Parathyroid adenoma (tissue), 2 donors: ENCODE results near the gene MYO1B.

Experiments
- H2AFZ ChIP-seq: fragments of 300-600 bp; sonication (generic); one replicate; pipeline ENCODE4 v1.7.0; 2017; ENCODE audit warnings: antibody characterized with exemption, mild to moderate bottlenecking
- H3K27ac ChIP-seq: fragments of 300-600 bp; sonication (generic); one replicate; pipeline ENCODE4 v1.7.0; 2017
- H3K27me3 ChIP-seq: fragments of 300-600 bp; sonication (generic); one replicate; pipeline ENCODE4 v1.7.0; 2017; ENCODE audit warnings: low read length; ENCODE audit not compliant: control insufficient read depth, insufficient read depth
- H3K36me3 ChIP-seq: fragments of 300-600 bp; sonication (generic); one replicate; pipeline ENCODE4 v1.7.0; 2017; ENCODE audit warnings: low read length; ENCODE audit not compliant: control insufficient read depth, insufficient read depth
- H3K4me1 ChIP-seq: fragments of 300-600 bp; sonication (generic); one replicate; pipeline ENCODE4 v1.7.0; 2017; ENCODE audit warnings: control low read depth
- H3K4me2 ChIP-seq: fragments of 300-600 bp; sonication (generic); one replicate; pipeline ENCODE4 v1.7.0; 2017; ENCODE audit warnings: low read length
- H3K4me3 ChIP-seq: fragments of 300-600 bp; sonication (generic); one replicate; pipeline ENCODE4 v1.7.0; 2017; ENCODE audit warnings: low read depth, low read length
- H3K79me2 ChIP-seq: fragments of 300-600 bp; sonication (generic); one replicate; pipeline ENCODE4 v1.7.0; 2017; ENCODE audit warnings: control low read depth
- H3K9ac ChIP-seq: fragments of 300-600 bp; sonication (generic); one replicate; pipeline ENCODE4 v1.7.0; 2017; ENCODE audit warnings: mild to moderate bottlenecking
- H3K9me3 ChIP-seq: fragments of 300-600 bp; sonication (generic); one replicate; pipeline ENCODE4 v1.7.0; 2017; ENCODE audit warnings: low read length; ENCODE audit not compliant: control insufficient read depth
- TF ChIP-seq, protein P1 (sequence below): fragments of 300-600 bp; sonication (generic); IDR thresholded peaks from one replicate; pipeline ENCODE4 v1.7.0; 2017; ENCODE audit warnings: antibody characterized with exemption, mild to moderate bottlenecking
- donor health status: primary hyperparathyroidism.

The MYO1B gene

DNA sequence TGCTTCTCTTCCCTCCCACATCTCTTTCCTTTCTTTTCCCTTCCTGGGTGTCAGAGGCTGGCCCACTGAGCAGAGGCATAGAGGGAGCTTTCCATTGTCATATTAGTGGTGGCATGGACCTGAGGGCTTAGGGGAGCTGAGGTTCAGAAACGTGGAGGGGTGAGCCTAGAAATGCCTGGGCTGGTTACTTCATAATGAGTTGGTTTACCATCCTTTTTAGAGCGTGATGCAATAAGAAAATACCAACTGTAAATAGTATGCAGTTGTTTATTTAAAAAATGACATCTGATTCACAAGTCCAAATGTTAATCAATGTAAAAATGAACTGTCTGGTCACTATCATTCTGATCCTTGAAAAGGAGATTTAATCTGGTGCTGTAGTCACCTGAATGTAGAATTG lies 46.3 kb downstream of the MYO1B start:
- H3K4me1 ChIP-seq, result peaks cover 24% of the 10 kb centered on the region
- no peak overlapping the region for H3K27ac ChIP-seq
- no peak overlapping the region for H3K4me3 ChIP-seq
- no peaks in the 10 kb centered on the region for H3K27me3 ChIP-seq
- no peak overlapping the region for H3K4me2 ChIP-seq
- no peak overlapping the region for H3K9ac ChIP-seq
- H3K9me3 ChIP-seq, result no peaks in the 10 kb centered on the region
- H3K79me2 ChIP-seq, result no peaks in the 10 kb centered on the region
- TF ChIP-seq, protein P1, sequence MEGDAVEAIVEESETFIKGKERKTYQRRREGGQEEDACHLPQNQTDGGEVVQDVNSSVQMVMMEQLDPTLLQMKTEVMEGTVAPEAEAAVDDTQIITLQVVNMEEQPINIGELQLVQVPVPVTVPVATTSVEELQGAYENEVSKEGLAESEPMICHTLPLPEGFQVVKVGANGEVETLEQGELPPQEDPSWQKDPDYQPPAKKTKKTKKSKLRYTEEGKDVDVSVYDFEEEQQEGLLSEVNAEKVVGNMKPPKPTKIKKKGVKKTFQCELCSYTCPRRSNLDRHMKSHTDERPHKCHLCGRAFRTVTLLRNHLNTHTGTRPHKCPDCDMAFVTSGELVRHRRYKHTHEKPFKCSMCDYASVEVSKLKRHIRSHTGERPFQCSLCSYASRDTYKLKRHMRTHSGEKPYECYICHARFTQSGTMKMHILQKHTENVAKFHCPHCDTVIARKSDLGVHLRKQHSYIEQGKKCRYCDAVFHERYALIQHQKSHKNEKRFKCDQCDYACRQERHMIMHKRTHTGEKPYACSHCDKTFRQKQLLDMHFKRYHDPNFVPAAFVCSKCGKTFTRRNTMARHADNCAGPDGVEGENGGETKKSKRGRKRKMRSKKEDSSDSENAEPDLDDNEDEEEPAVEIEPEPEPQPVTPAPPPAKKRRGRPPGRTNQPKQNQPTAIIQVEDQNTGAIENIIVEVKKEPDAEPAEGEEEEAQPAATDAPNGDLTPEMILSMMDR, result no peak
- H2AFZ ChIP-seq, result peak overlapping the region; percentile 23
- H3K36me3 ChIP-seq, result no peaks in the 10 kb centered on the region

GRCh38 chr2:191292869-191293268 lies 47.7 kb downstream of the MYO1B start:
- Histone ChIP-seq H3K9me3 (no peaks in the 10 kb centered on the region), H3K27ac (no peak overlapping the region), H3K4me1 (peaks cover 22% of the 10 kb centered on the region), H3K4me2 (no peak overlapping the region), H2AFZ (no peak overlapping the region), H3K36me3 (no peaks in the 10 kb centered on the region), H3K4me3 (no peak overlapping the region), H3K9ac (no peak overlapping the region), H3K79me2 (no peaks in the 10 kb centered on the region), H3K27me3 (no peaks in the 10 kb centered on the region)
- TF ChIP-seq, protein P1, result no peak

- peaks cover 3% of the 10 kb centered on the region for H3K79me2 ChIP-seq
- H3K9ac ChIP-seq, result no peak overlapping the region
- peak overlapping the region; percentile 1 for H3K4me2 ChIP-seq
- no peaks in the 10 kb centered on the region for H3K27me3 ChIP-seq
- H3K4me1 ChIP-seq, result peaks cover 14% of the 10 kb centered on the region
- no peaks in the 10 kb centered on the region for H3K36me3 ChIP-seq
- TF ChIP-seq, protein P1, result no peak
- no peaks in the 10 kb centered on the region for H3K9me3 ChIP-seq
- H2AFZ ChIP-seq, result no peak overlapping the region
- no peak overlapping the region for H3K4me3 ChIP-seq
- H3K27ac ChIP-seq, result no peak overlapping the region
Observed at GRCh38 chr2:191295088-191295487, 49.9 kb downstream of the MYO1B start.

- TF ChIP-seq, protein P1, result no peak
- no peak overlapping the region for H3K9ac ChIP-seq
- H3K4me1 ChIP-seq, result peaks cover 9% of the 10 kb centered on the region
Observed at GRCh38 chr2:191296083-191297006, 51.1 kb downstream of the MYO1B start.

More at GRCh38 chr2:191296083-191297006, 51.1 kb downstream of the MYO1B start:
- Histone ChIP-seq H3K36me3 (no peaks in the 10 kb centered on the region), H3K79me2 (peaks cover 3% of the 10 kb centered on the region), H3K4me3 (no peak overlapping the region), H2AFZ (no peak overlapping the region), H3K4me2 (no peak overlapping the region), H3K27ac (no peak overlapping the region), H3K9me3 (no peaks in the 10 kb centered on the region), H3K27me3 (no peaks in the 10 kb centered on the region)
